DMS53 treated with DMSO at 0.1 percent for 48 hours (cell line): ENCODE results near the gene ANKRD49.
"Not testable (repeated sequence)": the region's sequence is repeated elsewhere in the genome, so short reads cannot be mapped to it uniquely, and the experiment has no call there.

ENCODE experiments used
- DNase-seq: peaks from one replicate; lab custom pipeline; 2025; ENCODE audit not compliant: unreplicated experiment; lab: John Stamatoyannopoulos, UW

ANKRD49 gene

GRCh38 chr11:94506513-94506912, 12.7 kb downstream of the ANKRD49 start:
- not testable (repeated sequence) for DNase-seq

DNA sequence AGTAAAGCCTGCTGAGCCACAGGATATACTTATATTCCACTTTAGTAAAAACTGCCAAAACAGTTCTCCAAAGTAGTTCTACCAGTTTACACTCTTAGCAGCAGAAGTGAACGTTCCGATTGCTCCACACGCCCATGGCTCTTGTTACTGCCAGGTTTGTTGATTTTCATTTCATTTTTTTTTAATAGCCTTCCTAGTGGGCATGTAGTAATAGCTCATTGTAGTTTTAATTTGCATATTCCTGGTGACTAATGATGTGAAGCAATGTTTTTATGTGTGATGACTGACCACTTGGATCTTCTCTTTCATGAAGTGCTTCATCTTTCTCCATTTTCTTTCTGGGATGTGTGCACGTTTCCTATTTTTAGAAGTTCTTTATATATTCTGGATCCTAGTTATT, 13.7 kb downstream of the ANKRD49 start:
- DNase-seq = no peak

GRCh38 chr11:94511932-94512781, 18.4 kb downstream of the ANKRD49 start, which contains the start of gene C11orf97:
Gene C11orf97, plus strand, starts transcription at chr11:94512461. Its CDS starts 68 bp downstream, at chr11:94512529.
- DNase-seq = peak; percentile 58

DNA sequence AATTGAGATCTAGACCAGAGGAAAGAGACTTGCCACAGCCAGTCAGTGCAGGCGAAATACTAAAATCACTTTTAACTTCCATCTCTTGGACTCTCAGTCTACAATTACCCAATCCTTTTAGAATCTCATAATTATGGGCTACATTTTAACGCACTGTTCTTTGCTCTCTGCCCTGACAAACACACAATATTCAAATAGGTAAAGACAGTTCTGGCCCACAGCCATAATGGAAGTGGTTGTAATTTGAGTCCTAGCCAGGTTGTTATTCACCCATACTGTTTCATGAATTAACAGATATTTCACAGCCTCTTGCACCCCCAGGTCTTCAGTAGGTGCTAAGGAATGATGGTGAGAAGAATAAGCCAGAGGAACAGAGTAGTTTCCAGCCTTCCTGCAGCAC, 19.3 kb downstream of the ANKRD49 start:
- no peak for DNase-seq

- no peak for DNase-seq
These were observed 21.6 kb downstream of the ANKRD49 start for GRCh38 chr11:94515398-94515797.

DNA sequence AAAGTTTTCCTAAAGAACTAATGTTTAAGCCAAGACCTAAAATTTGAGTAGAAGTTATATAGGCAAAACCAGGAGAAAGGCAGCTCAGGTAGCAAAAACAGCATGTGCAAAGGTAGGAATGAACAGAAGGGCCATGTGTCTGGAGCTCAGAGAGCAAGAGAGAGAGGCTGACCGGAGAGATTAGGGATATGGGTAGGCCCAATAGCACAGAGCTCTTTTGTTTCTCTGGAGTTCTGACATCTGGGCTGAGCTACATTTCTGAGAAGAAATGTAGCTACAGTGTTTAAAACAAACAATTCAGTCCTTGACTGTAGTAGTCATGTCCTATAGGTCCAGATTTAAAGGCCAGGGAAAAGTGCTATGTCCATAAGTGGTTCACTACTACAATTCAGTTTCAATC, 22.9 kb downstream of the ANKRD49 start:
- no peak for DNase-seq

DNA sequence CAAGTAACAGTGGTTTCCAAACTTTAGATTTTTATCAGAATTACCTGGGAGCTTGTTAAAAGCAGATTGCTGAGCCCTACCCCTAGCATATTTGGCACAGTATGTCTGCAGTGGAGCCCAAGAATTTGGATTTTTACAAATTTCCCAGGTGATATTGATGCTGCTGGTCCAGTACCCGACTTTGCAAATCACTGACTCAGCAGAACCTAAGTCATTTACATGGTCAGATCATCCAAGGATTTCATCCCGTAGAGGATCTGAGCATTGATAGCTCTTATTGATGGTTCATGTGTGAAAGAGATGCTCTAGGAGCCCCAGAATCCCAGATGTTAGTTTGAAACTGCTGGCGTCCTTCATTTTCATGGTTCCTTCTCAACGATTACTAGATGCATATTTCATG, 24.5 kb downstream of the ANKRD49 start:
- no peak for DNase-seq

DNA sequence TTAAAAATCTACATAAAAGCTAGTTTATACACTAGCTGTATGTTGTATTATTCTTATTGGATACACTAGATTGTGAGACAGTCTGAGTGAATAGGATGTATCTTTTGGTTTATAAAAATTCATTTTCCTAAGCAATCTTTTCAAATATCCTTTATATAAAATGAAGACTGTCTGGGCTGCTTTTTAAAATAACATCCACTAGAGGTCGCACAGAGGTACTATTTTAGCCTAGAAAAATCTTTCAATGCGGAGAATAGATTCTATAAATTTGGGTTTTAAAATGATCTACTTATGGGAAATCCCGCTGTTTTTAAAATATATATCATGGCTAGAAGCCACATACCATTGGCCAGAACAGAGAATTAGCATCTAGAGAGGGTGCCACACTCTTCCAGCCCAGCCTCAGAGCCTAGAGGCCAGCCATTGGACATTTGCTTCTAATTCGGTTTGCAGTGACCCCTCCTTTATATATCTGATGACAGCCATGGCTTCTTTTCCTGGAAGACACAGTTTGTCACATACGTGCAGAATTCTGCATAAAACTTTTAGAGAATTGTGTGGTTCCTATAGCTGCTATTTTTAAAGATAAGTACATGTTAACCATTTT, 25.8 kb downstream of the ANKRD49 start:
- DNase-seq = peak; percentile 45

- peak; percentile 11 for DNase-seq
These were observed 27.9 kb downstream of the ANKRD49 start for GRCh38 chr11:94521684-94522083.

GRCh38 chr11:94524341-94524740, 30.6 kb downstream of the ANKRD49 start:
- DNase-seq = no peak

DNA sequence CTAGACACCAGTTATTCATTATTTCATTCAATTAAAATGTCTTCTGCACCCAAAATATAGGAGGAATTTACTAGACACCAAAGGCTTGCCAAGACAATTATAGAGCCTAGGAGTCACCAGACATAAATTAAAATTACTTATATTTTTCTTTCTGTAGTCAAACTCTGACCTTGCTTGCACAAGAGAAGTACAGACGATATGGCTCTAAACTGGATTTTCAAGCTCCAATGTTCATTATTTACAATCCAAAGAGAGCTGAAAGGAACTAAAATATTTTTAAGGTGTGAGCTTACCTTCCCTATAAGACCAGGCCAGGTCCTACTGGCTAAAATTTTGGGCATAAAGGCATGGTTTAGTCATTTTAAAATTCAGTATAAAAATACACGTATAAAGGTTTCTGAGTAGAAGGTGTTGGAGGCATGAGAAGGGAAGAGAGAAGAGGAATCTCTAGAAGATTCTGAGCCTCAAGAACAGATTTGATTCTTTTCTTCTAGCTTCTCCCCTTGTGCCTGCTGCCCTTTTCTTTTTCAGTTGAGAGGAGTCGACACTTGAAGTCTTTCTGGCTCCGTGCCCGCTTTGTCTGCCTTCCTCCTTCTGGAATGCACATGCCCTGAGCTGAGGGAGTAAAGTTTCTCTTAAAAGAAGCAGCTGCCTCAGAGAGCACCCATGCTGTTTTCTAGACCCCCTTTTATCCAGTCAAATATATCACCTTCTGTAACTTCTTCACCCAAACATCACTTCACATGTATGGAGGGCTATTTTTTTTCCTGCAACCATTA, 32.0 kb downstream of the ANKRD49 start:
- DNase-seq = no peak

- no peak for DNase-seq
These were observed 33.1 kb downstream of the ANKRD49 start for GRCh38 chr11:94526645-94527438.

GRCh38 chr11:94528551-94528950, 34.8 kb downstream of the ANKRD49 start:
- DNase-seq = no peak

GRCh38 chr11:94532211-94532610, 38.4 kb downstream of the ANKRD49 start:
- DNase-seq = no peak

GRCh38 chr11:94533206-94533605, 39.4 kb downstream of the ANKRD49 start:
- DNase-seq = no peak

- DNase-seq = no peak
These were observed 40.2 kb downstream of the ANKRD49 start for GRCh38 chr11:94533696-94534630.

- no peak for DNase-seq
These were observed 42.6 kb downstream of the ANKRD49 start for GRCh38 chr11:94536386-94536785.

- peak; percentile 39 for DNase-seq
These were observed 43.3 kb downstream of the ANKRD49 start for GRCh38 chr11:94537031-94537600.

DNA sequence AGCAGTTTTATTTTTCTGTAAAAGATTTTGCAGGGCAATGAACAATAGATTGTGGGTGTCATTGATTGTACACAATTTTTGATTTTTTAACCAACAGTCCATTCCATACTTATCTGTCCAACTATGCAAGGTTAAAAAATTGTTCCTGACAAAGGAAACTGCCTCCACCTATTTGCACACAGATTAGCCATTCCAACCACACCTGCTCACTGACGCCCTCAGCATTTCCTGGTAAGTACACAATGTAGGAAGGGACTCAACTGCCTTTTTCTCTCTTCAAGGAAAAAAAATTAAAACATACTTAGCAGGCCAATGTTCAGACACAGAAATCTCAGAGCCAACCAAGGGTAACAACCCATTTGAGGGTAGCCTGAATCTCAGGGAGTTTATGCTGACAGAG, 45.6 kb downstream of the ANKRD49 start:
- DNase-seq = peak; percentile 86
